Endodermal cell (in vitro differentiated cells): ENCODE measurements around the gene IGSF9B. TPM values are rescaled to one million over a fixed set of nuclear protein-coding genes. Genes with fewer than 3 reads are reported as not detected.

Experiments
- DNase-seq: peaks from one replicate; pipeline ENCODE4 v3.0.0-alpha.2; 2017
- H3K27ac ChIP-seq: 2 replicates; pipeline ENCODE4 v1.5.1; 2013; ENCODE audit warnings: mild to moderate bottlenecking, low read depth, low read length, moderate library complexity
- H3K27me3 ChIP-seq: 2 replicates; pipeline ENCODE4 v1.6.1; 2013; ENCODE audit warnings: mild to moderate bottlenecking, low read length, moderate library complexity; ENCODE audit not compliant: insufficient read depth, control insufficient read depth, poor library complexity, severe bottlenecking
- H3K36me3 ChIP-seq: 2 replicates; pipeline ENCODE4 v1.7.0; 2013; ENCODE audit warnings: mild to moderate bottlenecking, low read length, moderate library complexity; ENCODE audit not compliant: control insufficient read depth, insufficient read depth
- H3K4me1 ChIP-seq: one replicate; pipeline ENCODE4 v1.7.0; 2013; ENCODE audit warnings: low read length; ENCODE audit not compliant: control insufficient read depth, insufficient read depth
- H3K4me3 ChIP-seq: 2 replicates; pipeline ENCODE4 v1.5.1; 2013; ENCODE audit warnings: mild to moderate bottlenecking, low read length, moderate library complexity
- H3K9ac ChIP-seq: 2 replicates; pipeline ENCODE4 v1.6.1; 2013; ENCODE audit warnings: mild to moderate bottlenecking, low read length, moderate library complexity; ENCODE audit not compliant: poor library complexity, severe bottlenecking; ENCODE audit errors: extremely low read depth
- H3K9me3 ChIP-seq: 2 replicates; pipeline ENCODE4 v1.6.1; 2013; ENCODE audit warnings: mild to moderate bottlenecking, low read length, moderate library complexity; ENCODE audit not compliant: control insufficient read depth
- H3K27ac Mint-ChIP-seq: 2 replicates; pipeline ENCODE4 v1.8.0; 2020; ENCODE audit warnings: mixed read lengths
- H3K27me3 Mint-ChIP-seq: 2 replicates; pipeline ENCODE4 v1.8.0; 2021; ENCODE audit warnings: mild to moderate bottlenecking, mixed read lengths; ENCODE audit not compliant: insufficient read depth
- H3K36me3 Mint-ChIP-seq: 2 replicates; pipeline ENCODE4 v1.8.0; 2020; ENCODE audit warnings: low read depth, mixed read lengths
- H3K4me1 Mint-ChIP-seq: 2 replicates; pipeline ENCODE4 v1.8.0; 2020; ENCODE audit warnings: mixed read lengths
- H3K4me3 Mint-ChIP-seq: 2 replicates; pipeline ENCODE4 v1.8.0; 2020; ENCODE audit warnings: mild to moderate bottlenecking, moderate library complexity, mixed read lengths
- H3K9me3 Mint-ChIP-seq: 2 replicates; pipeline ENCODE4 v1.8.0; 2020; ENCODE audit warnings: mild to moderate bottlenecking, mixed read lengths
- CTCF ChIP-seq: fragments of 200-600 bp; sonication (generic); conservative IDR thresholded peaks from 2 replicates; pipeline ENCODE4 v1.5.0; 2021; ENCODE audit warnings: antibody characterized with exemption, mild to moderate bottlenecking
- WGBS, 2 experiments: methylation state at CpG; one replicate each; pipeline versions ENCODE4 v1.1.5 to v1.1.7; 2013; ENCODE audit warnings: missing lambda C conversion rate in 2 of 2, mixed read lengths in 1 of 2; ENCODE audit not compliant: insufficient coverage in 1 of 2, insufficient read length in 1 of 2; 5-methylcytosine and 5-hydroxymethylcytosine counted together
- total RNA-seq, 2 donors: library from RNA; stranded (reverse); fragmentation: NEBNext Ultra II Directional in 1 of 2; extraction: Animal tissue kit (Norgen Biotek cat#: 25700) in 1 of 2; gene quantifications; 2 replicates in 1 of 2; 3 replicates in 1 of 2; pipeline ENCODE4 v1.2.1, GENCODE V29; 2021

IGSF9B gene
- total RNA-seq, 2 donors from 2014 or later = 14.1 to 23.0 TPM

GRCh38 chr11:133990501-133990900 lies 33.7 kb upstream of the IGSF9B start:
- Histone ChIP-seq H3K4me1 (no peaks in the 10 kb centered on the region), H3K9me3 (no peaks in the 10 kb centered on the region), H3K36me3 (no peaks in the 10 kb centered on the region), H3K9ac (no peak overlapping the region), H3K4me3 (no peak overlapping the region), H3K27ac (no peak overlapping the region), H3K27me3 (no peaks in the 10 kb centered on the region)
- no peak overlapping the region for H3K4me3 Mint-ChIP-seq
- no peaks in the 10 kb centered on the region for H3K9me3 Mint-ChIP-seq
- H3K27me3 Mint-ChIP-seq = peaks cover 2% of the 10 kb centered on the region
- no peaks in the 10 kb centered on the region for H3K4me1 Mint-ChIP-seq
- H3K27ac Mint-ChIP-seq = peak overlapping the region; percentile 20
- H3K36me3 Mint-ChIP-seq = no peaks in the 10 kb centered on the region
- 82 to 87% methylated on average over 6 to 10 of the region's 10 CpGs for WGBS, 2 experiments
- no peak for DNase-seq
- TF ChIP-seq CTCF = no peak

GRCh38 chr11:133988686-133989410 lies 32.1 kb upstream of the IGSF9B start:
- no peaks in the 10 kb centered on the region for H3K4me1 Mint-ChIP-seq
- Histone ChIP-seq H3K4me1 (no peaks in the 10 kb centered on the region), H3K36me3 (no peaks in the 10 kb centered on the region), H3K27me3 (no peaks in the 10 kb centered on the region), H3K4me3 (no peak overlapping the region), H3K27ac (no peak overlapping the region), H3K9me3 (no peaks in the 10 kb centered on the region), H3K9ac (no peak overlapping the region)
- H3K4me3 Mint-ChIP-seq = no peak overlapping the region
- no peak for DNase-seq
- H3K36me3 Mint-ChIP-seq = no peaks in the 10 kb centered on the region
- H3K27ac Mint-ChIP-seq = peak overlapping the region; percentile 32
- WGBS, 2 experiments = 88 to 90% methylated on average over 17 to 22 of the region's 22 CpGs
- TF ChIP-seq CTCF = no peak
- peaks cover 2% of the 10 kb centered on the region for H3K27me3 Mint-ChIP-seq
- no peaks in the 10 kb centered on the region for H3K9me3 Mint-ChIP-seq

GRCh38 chr11:133987171-133987570 lies 30.4 kb upstream of the IGSF9B start:
- Histone ChIP-seq H3K27ac (no peak overlapping the region), H3K36me3 (no peaks in the 10 kb centered on the region), H3K4me1 (no peaks in the 10 kb centered on the region), H3K9ac (no peak overlapping the region), H3K27me3 (no peaks in the 10 kb centered on the region), H3K4me3 (no peak overlapping the region), H3K9me3 (no peaks in the 10 kb centered on the region)
- H3K4me3 Mint-ChIP-seq = no peak overlapping the region
- 92 to 96% methylated on average over 2 to 8 of the region's 8 CpGs for WGBS, 2 experiments
- no peaks in the 10 kb centered on the region for H3K4me1 Mint-ChIP-seq
- no peaks in the 10 kb centered on the region for H3K9me3 Mint-ChIP-seq
- no peak overlapping the region for H3K27ac Mint-ChIP-seq
- TF ChIP-seq CTCF = no peak
- DNase-seq = no peak
- peaks cover 8% of the 10 kb centered on the region for H3K27me3 Mint-ChIP-seq
- H3K36me3 Mint-ChIP-seq = no peaks in the 10 kb centered on the region
